Measurements from ENCODE around the gene ERVFRD-1. TPM values are rescaled to one million over a fixed set of nuclear protein-coding genes. Genes with fewer than 3 reads are reported as not detected.

The ERVFRD-1 gene
- total RNA-seq, 1 experiment from 2014 or later: not detected

DNA sequence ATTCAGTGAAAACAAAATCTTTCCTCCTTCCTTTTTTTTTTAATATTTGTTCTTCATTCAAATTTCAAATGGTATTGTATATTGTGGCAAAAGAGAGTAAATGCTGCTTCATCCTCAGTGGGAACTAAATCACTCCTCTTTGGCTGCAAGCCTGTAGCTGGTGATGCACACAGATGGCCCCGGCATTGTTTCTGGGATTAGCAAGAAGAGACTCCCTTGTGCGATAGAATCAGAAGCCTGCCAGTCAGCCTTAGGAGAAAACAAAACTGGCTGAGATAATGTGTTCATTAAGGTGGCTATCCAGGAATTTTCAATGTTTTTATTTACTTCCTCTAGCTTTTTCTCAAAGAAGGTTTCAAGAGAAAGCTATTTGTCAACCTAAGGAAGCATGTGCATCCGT lies 46.7 kb downstream of the ERVFRD-1 start:
- H3K36me3 ChIP-seq (ENCODE audit: low read depth, low read length): no peaks in the 10 kb centered on the region
- no peaks in the 10 kb centered on the region for H3K9me3 ChIP-seq (ENCODE audit: low read length)
- no peak overlapping the region for H2AFZ ChIP-seq (ENCODE audit: low read length)
- no peaks in the 10 kb centered on the region for H3K4me1 ChIP-seq (ENCODE audit: insufficient read depth, low read length)
- BruUV-seq (replicated peaks): no TSS peak
- H3F3A ChIP-seq (ENCODE audit: low read length, unreplicated experiment): no peaks in the 10 kb centered on the region
- ATAC-seq (no peak), DNase-seq (no peak)
- intact Hi-C loops (cut with micrococcal nuclease): no loop called here
- H3K4me3 ChIP-seq (ENCODE audit: low read length): no peak overlapping the region
- no peak overlapping the region for H3K9ac ChIP-seq (ENCODE audit: low read length)
- no peak overlapping the region for H3K27ac ChIP-seq (ENCODE audit: low read length)
- no peaks in the 10 kb centered on the region for H3K27me3 ChIP-seq (ENCODE audit: low read length)
- no peak overlapping the region for H3K4me2 ChIP-seq (ENCODE audit: low read length)
- H3K9me2 ChIP-seq (replicated peaks; ENCODE audit: low read length): no peaks in the 10 kb centered on the region
- no peaks in the 10 kb centered on the region for H4K20me1 ChIP-seq (ENCODE audit: low read length)
- TF ChIP-seq EZH2 (IDR thresholded peaks at IDR 0.05; ENCODE audit: low read length, unreplicated experiment) (no peak), EZH2phosphoT487 (IDR thresholded peaks at IDR 0.05; ENCODE audit: borderline replicate concordance, low read length) (no peak)
- TF ChIP-seq, protein P1, sequence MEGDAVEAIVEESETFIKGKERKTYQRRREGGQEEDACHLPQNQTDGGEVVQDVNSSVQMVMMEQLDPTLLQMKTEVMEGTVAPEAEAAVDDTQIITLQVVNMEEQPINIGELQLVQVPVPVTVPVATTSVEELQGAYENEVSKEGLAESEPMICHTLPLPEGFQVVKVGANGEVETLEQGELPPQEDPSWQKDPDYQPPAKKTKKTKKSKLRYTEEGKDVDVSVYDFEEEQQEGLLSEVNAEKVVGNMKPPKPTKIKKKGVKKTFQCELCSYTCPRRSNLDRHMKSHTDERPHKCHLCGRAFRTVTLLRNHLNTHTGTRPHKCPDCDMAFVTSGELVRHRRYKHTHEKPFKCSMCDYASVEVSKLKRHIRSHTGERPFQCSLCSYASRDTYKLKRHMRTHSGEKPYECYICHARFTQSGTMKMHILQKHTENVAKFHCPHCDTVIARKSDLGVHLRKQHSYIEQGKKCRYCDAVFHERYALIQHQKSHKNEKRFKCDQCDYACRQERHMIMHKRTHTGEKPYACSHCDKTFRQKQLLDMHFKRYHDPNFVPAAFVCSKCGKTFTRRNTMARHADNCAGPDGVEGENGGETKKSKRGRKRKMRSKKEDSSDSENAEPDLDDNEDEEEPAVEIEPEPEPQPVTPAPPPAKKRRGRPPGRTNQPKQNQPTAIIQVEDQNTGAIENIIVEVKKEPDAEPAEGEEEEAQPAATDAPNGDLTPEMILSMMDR (conservative IDR thresholded peaks at IDR 0.05; ENCODE audit: low read depth, low read length): no peak
- no peaks in the 10 kb centered on the region for H3K79me2 ChIP-seq (ENCODE audit: low read length)
- CTCF ChIA-PET: no interaction called here
- POLR2A ChIA-PET (ENCODE audit: unreplicated experiment): interaction anchor here (0.7 kb wide), 1 partner anchor 19 kb away, joined by 5 read pairs; no protein-coding TSS in a partner anchor

DNA sequence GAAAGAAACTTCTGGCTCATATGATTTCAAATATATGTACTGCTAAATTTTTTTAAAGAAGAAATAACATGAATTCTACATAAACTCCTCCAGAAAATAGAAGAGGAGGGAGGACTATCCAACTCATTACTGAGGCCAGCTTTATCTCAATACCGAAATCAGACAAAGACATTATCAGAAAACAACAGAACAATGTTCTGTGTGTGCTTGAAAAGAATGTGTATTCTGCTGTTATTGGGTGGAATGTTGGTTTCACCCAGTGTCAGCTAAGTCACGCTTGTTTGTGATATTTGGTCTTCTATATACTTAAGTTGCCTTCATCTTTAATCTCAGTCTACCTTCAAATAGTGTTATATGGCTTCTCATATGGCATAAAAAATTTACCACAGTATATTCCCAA lies 48.8 kb downstream of the ERVFRD-1 start:
- ChIA-PET POLR2A (ENCODE audit: unreplicated experiment) (no interaction called here), CTCF (no interaction called here)
- ATAC-seq: no peak
- Histone ChIP-seq H3K4me2 (ENCODE audit: low read length) (no peak overlapping the region), H3K9me2 (replicated peaks; ENCODE audit: low read length) (no peaks in the 10 kb centered on the region), H2AFZ (ENCODE audit: low read length) (no peak overlapping the region), H3K4me1 (ENCODE audit: insufficient read depth, low read length) (no peaks in the 10 kb centered on the region), H3K4me3 (ENCODE audit: low read length) (no peak overlapping the region), H3K27ac (ENCODE audit: low read length) (no peak overlapping the region), H4K20me1 (ENCODE audit: low read length) (no peaks in the 10 kb centered on the region), H3K36me3 (ENCODE audit: low read depth, low read length) (no peaks in the 10 kb centered on the region), H3K79me2 (ENCODE audit: low read length) (no peaks in the 10 kb centered on the region), H3F3A (ENCODE audit: low read length, unreplicated experiment) (no peaks in the 10 kb centered on the region), H3K27me3 (ENCODE audit: low read length) (no peaks in the 10 kb centered on the region), H3K9ac (ENCODE audit: low read length) (no peak overlapping the region), H3K9me3 (ENCODE audit: low read length) (no peaks in the 10 kb centered on the region)
- TF ChIP-seq EZH2phosphoT487 (IDR thresholded peaks at IDR 0.05; ENCODE audit: borderline replicate concordance, low read length): no peak
- TF ChIP-seq, protein P1 (conservative IDR thresholded peaks at IDR 0.05; ENCODE audit: low read depth, low read length): no peak
- TF ChIP-seq EZH2 (IDR thresholded peaks at IDR 0.05; ENCODE audit: low read length, unreplicated experiment): no peak
- DNase-seq: no peak
- intact Hi-C loops (cut with micrococcal nuclease): no loop called here
- no TSS peak for BruUV-seq (replicated peaks)

DNA sequence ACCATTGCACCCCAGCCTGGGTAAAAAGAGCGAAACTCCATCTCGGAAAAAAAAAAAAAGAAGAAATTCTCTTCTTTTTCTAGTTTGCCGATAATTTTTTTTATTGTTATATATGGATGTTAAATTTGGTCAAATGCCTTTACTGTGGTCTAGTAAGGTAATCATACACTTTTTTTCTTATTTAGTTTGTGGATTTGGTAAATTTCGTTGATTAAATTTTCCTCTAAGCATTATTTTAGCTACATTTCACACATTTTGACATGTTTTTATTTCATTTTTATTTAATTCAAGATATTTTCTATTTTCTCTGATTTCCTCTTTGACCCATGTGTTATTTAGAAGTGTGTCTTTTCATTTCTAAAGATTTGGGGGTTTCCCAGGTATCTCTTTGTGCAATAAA lies 49.4 kb downstream of the ERVFRD-1 start:
- no TSS peak for BruUV-seq (replicated peaks)
- Histone ChIP-seq H3K9me2 (replicated peaks; ENCODE audit: low read length) (no peaks in the 10 kb centered on the region), H3K79me2 (ENCODE audit: low read length) (no peaks in the 10 kb centered on the region), H3F3A (ENCODE audit: low read length, unreplicated experiment) (no peaks in the 10 kb centered on the region), H2AFZ (ENCODE audit: low read length) (no peak overlapping the region), H3K9ac (ENCODE audit: low read length) (no peak overlapping the region), H3K4me2 (ENCODE audit: low read length) (no peak overlapping the region), H3K9me3 (ENCODE audit: low read length) (no peaks in the 10 kb centered on the region), H3K4me1 (ENCODE audit: insufficient read depth, low read length) (no peaks in the 10 kb centered on the region), H3K27ac (ENCODE audit: low read length) (no peak overlapping the region), H3K27me3 (ENCODE audit: low read length) (no peaks in the 10 kb centered on the region), H3K36me3 (ENCODE audit: low read depth, low read length) (no peaks in the 10 kb centered on the region), H3K4me3 (ENCODE audit: low read length) (no peak overlapping the region), H4K20me1 (ENCODE audit: low read length) (no peaks in the 10 kb centered on the region)
- ChIA-PET POLR2A (ENCODE audit: unreplicated experiment) (no interaction called here), CTCF (no interaction called here)
- intact Hi-C loops (cut with micrococcal nuclease): no loop called here
- no peak for DNase-seq
- no peak for ATAC-seq
- TF ChIP-seq EZH2 (IDR thresholded peaks at IDR 0.05; ENCODE audit: low read length, unreplicated experiment) (no peak), EZH2phosphoT487 (IDR thresholded peaks at IDR 0.05; ENCODE audit: borderline replicate concordance, low read length) (no peak)
- TF ChIP-seq, protein P1 (conservative IDR thresholded peaks at IDR 0.05; ENCODE audit: low read depth, low read length): no peak
